Body of pancreas (tissue), 4 donors: ENCODE data around the gene ESPNL.

Source experiments
- CTCF ChIP-seq, 7 experiments: fragments of 450-650 bp in 4 of 7; fragments of 200-600 bp in 3 of 7; sonication (generic) in 3 of 7; IDR thresholded peaks; one replicate each; pipeline ENCODE4 v1.5.1; 2016 to 2019; ENCODE audit warnings: antibody characterized with exemption in 7 of 7
- POLR2A ChIP-seq, 3 donors: fragments of 450-650 bp; IDR thresholded peaks; one replicate each; pipeline ENCODE4 v1.6.1; 2016; ENCODE audit warnings: antibody characterized with exemption in 3 of 3, mild to moderate bottlenecking in 2 of 3

- no peak for TF ChIP-seq POLR2A (IDR thresholded peaks at IDR 0.05)
- TF ChIP-seq CTCF (IDR thresholded peaks at IDR 0.05) = no peak
Measured at GRCh38 chr2:238084761-238085160, 15.4 kb upstream of the ESPNL start.
